ENCODE measurements around the gene RUSC1. TPM values are rescaled to one million over a fixed set of nuclear protein-coding genes. Genes with fewer than 3 reads are reported as not detected.

The RUSC1 gene
- total and polyA plus RNA-seq, 2 of the 8 experiments (the other 6 are each of a cell fraction or from before 2014, with no cell fraction given): 54.6 to 90.4 TPM

DNA sequence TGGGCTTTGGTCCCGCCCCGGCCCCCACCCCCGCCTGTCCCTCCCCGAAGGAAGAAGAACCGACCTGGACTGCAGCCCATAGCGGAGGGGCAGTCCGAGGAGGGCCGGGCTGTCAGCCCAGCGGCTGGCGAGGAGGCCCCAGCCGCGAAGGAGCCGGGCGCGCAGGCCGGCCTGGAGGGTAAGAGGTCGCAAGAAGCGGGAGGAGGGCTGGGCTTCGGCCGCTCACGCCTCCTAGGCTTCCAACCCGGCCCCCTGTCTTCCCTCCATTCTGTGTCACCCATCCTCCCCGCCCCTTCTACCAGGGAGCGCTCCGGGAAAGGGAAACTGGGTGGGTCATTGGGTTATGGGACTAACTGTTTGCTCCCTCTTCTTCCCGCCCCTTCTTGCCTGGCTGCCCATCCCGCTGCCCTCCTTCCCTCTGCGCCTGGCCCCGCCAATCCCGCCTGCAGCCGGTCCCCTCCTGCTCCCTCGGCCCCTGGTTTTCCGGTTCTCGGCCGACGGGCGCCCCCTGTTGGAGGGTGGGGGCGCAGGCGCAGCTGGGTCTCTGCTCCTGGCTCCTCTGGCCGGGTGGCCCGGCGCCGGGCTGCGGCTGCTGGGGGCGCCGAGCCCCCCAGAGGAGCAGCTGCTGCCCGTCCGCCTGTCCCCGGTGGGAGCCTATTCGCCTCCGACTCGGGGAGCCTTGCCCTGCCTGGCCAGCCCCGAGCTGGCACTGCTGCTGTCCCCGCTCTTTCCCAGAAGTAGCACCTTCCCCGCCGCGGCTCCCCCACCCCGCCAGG, 2.4 kb downstream of the RUSC1 start (continued):
- TF ChIP-seq SP1 (IDR thresholded peaks at IDR 0.05; ENCODE audit: low read depth, low read length) (peak; percentile 7; the same call in 1 of the 2 replicates), KDM5A (IDR thresholded peaks at IDR 0.05; ENCODE audit: low read length) (0 out of 2 replicates have a peak, but pooled peaks have one; percentile 50), E2F6 (IDR thresholded peaks at IDR 0.05) (peak; percentile 73), BCL11A (IDR thresholded peaks at IDR 0.05; ENCODE audit: low read depth in 2 of 2, low read length in 2 of 2) (no peak), FOSL1 (IDR thresholded peaks at IDR 0.05; ENCODE audit: insufficient read depth, low read depth, low read length) (no peak), CBX5 (IDR thresholded peaks at IDR 0.05; ENCODE audit: low read depth, low read length) (no peak), CREB1 (IDR thresholded peaks at IDR 0.05) (peak; percentile 41; the same call in 1 of the 2 replicates)
- TF ChIP-seq, protein P1, sequence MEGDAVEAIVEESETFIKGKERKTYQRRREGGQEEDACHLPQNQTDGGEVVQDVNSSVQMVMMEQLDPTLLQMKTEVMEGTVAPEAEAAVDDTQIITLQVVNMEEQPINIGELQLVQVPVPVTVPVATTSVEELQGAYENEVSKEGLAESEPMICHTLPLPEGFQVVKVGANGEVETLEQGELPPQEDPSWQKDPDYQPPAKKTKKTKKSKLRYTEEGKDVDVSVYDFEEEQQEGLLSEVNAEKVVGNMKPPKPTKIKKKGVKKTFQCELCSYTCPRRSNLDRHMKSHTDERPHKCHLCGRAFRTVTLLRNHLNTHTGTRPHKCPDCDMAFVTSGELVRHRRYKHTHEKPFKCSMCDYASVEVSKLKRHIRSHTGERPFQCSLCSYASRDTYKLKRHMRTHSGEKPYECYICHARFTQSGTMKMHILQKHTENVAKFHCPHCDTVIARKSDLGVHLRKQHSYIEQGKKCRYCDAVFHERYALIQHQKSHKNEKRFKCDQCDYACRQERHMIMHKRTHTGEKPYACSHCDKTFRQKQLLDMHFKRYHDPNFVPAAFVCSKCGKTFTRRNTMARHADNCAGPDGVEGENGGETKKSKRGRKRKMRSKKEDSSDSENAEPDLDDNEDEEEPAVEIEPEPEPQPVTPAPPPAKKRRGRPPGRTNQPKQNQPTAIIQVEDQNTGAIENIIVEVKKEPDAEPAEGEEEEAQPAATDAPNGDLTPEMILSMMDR (IDR thresholded peaks at IDR 0.05; ENCODE audit: control extremely low read depth in 1 of 3, insufficient read depth in 1 of 3, low read depth in 1 of 3, low read length in 3 of 3): peak in 2 of 3 experiments; percentile 85 to 92; a peak in 3 of 4 replicates
